ENCODE measurements around the gene FSIP1. TPM values are rescaled to one million over a fixed set of nuclear protein-coding genes. Genes with fewer than 3 reads are reported as not detected.

Gene FSIP1
- total and polyA plus RNA-seq, 11 donors: 0.28 to 3.7 (median 0.97) TPM; not detected in 1

DNA sequence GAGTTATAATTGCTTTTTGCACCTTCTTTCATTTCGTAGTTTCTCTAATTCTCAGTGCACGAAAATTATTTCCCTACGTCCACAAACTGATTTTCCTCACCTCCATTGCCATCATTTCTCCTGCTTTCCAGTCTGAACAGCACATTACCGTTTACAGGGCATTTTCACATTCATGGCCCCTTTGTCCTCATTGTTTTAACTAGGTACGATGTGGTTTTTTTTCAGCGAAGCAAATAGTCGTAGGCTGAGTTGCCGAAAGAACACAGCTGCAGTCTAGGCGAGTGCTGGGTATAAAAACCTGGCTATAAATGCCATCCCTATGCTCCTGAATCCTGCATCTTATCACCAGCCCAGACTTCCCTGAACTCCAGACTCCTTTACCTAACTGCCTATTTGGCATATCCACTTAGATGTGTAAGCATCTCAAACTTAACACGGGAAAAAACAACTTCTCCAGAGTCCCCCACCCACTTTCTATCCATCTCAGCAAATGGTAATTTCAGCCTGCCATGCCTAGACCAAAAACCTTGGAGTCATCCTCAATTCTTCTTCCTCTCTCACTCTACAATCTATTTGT is 691 bp upstream of the FSIP1 start:
- no peak for ATAC-seq
- 2 to 6% (median 5%) methylated on average over 10 of the region's 10 CpGs for WGBS, 4 donors
- Histone ChIP-seq H3K36me3 (no peaks in the 10 kb centered on the region), H3K27me3 (no peaks in the 10 kb centered on the region), H3K27ac (peak overlapping the region in 11 of 12 donors; percentile 62 to 86 (median 73)), H3K9me3 (no peaks in the 10 kb centered on the region), H3K4me1 (peaks cover 0 to 35% (median 17%) of the 10 kb centered on the region in 12 donors), H3K4me3 (peak overlapping the region; percentile 61 to 88 (median 72))
- no peak for TF ChIP-seq POLR2A (IDR thresholded peaks at IDR 0.05)
- TF ChIP-seq, protein P1, sequence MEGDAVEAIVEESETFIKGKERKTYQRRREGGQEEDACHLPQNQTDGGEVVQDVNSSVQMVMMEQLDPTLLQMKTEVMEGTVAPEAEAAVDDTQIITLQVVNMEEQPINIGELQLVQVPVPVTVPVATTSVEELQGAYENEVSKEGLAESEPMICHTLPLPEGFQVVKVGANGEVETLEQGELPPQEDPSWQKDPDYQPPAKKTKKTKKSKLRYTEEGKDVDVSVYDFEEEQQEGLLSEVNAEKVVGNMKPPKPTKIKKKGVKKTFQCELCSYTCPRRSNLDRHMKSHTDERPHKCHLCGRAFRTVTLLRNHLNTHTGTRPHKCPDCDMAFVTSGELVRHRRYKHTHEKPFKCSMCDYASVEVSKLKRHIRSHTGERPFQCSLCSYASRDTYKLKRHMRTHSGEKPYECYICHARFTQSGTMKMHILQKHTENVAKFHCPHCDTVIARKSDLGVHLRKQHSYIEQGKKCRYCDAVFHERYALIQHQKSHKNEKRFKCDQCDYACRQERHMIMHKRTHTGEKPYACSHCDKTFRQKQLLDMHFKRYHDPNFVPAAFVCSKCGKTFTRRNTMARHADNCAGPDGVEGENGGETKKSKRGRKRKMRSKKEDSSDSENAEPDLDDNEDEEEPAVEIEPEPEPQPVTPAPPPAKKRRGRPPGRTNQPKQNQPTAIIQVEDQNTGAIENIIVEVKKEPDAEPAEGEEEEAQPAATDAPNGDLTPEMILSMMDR (IDR thresholded peaks at IDR 0.05): no peak
- DNase-seq: no peak
- intact Hi-C loops (cut with DNase I): loop anchor here in 9 of 10 donors (5.0 to 10.0 kb wide), 10 partner anchors 139 to 491 kb away; partner anchors contain the start of genes BMF (in 3 of the 9), EIF2AK4 (in 3 of the 9), GPR176 (in 1 of the 9) and SRP14 (in 1 of the 9)

DNA sequence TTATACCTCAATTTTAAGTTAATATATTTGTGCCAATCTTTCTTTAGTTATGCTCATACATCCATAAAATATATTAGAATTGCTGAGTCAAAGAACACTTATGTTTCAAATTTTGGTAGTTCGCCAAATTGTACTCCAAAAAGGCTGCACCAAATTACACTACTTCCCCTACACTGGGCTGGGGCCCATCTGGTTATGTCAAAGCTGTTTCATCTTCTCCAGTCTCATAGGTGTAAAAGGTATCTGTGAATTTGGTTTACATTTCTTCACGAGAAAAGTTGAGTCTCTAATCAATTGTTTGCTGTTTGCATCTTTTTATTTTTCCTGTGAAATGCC is 706 bp downstream of the FSIP1 start:
- Histone ChIP-seq H3K36me3 (no peaks in the 10 kb centered on the region), H3K27ac (peak overlapping the region in 8 of 12 donors; percentile 69 to 86 (median 73))

DNA sequence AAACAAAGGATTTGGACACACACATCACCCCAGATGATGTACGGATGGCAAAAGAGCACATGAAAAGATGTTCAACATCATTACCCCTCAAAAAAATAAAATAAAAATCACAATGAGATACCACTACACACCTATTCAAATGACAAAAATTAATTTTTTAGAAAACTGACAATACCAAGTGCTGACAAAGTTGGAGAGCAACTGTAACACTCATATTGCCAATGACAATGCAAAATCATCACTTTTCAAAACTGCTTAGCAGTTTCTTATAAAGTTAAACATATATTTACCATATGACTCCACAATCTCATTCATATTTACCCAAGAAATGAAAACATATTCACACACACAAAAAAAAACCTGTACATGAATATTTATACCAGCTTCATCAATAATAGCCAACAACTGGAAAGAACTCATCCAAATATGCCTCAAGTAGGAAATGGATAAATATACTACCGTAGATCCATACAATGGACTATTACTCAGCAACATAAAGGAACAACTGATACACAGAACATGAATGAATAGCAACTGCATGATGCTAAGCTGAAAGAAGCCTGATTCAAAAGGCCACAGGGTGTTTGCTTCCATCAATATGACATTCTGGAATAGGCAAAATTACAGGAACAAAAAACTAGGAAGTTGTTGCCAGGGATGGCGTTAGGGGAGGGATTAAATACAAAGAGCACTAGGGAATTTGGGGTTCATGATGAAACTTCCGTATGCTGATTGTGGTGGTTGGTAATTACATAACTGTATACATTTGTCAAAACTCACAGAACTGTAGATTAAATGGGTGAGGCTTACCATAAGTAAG is 1.3 kb downstream of the FSIP1 start:
- Histone ChIP-seq H3K27me3 (no peaks in the 10 kb centered on the region), H3K4me3 (peak overlapping the region in 1 of 12 donors; percentile 70), H3K36me3 (no peaks in the 10 kb centered on the region), H3K27ac (peak overlapping the region in 3 of 12 donors; percentile 73 to 86 (median 85)), H3K9me3 (no peaks in the 10 kb centered on the region), H3K4me1 (peaks cover 0 to 28% (median 16%) of the 10 kb centered on the region in 12 donors)
- ATAC-seq (no peak), DNase-seq (no peak)
- intact Hi-C loops (cut with DNase I): loop anchor here in 9 of 10 donors (5.0 to 10.0 kb wide), 10 partner anchors 141 to 493 kb away; partner anchors contain the start of genes BMF (in 3 of the 9), EIF2AK4 (in 3 of the 9), GPR176 (in 1 of the 9) and SRP14 (in 1 of the 9)
- 87 to 95% (median 90%) methylated on average over 4 of the region's 4 CpGs for WGBS, 4 donors
- TF ChIP-seq, protein P1 (IDR thresholded peaks at IDR 0.05): no peak
- no peak for TF ChIP-seq POLR2A (IDR thresholded peaks at IDR 0.05)

More for the DNA sequence above, 706 bp downstream of the FSIP1 start:
- ATAC-seq: no peak
- H3K4me3 ChIP-seq: peak overlapping the region in 11 of 12 donors; percentile 61 to 88 (median 71)
- no peak for TF ChIP-seq POLR2A (IDR thresholded peaks at IDR 0.05)
- TF ChIP-seq, protein P1 (IDR thresholded peaks at IDR 0.05): no peak
- 62 to 73% (median 71%) methylated on average over 2 of the region's 2 CpGs for WGBS, 4 donors
- no peak for DNase-seq
- no peaks in the 10 kb centered on the region for H3K27me3 ChIP-seq
- intact Hi-C loops (cut with DNase I): loop anchor here in 9 of 10 donors (5.0 to 10.0 kb wide), 10 partner anchors 140 to 493 kb away; partner anchors contain the start of genes BMF (in 3 of the 9), EIF2AK4 (in 3 of the 9), GPR176 (in 1 of the 9) and SRP14 (in 1 of the 9)
- peaks cover 0 to 34% (median 17%) of the 10 kb centered on the region in 12 donors for H3K4me1 ChIP-seq
- H3K9me3 ChIP-seq: no peaks in the 10 kb centered on the region

DNA sequence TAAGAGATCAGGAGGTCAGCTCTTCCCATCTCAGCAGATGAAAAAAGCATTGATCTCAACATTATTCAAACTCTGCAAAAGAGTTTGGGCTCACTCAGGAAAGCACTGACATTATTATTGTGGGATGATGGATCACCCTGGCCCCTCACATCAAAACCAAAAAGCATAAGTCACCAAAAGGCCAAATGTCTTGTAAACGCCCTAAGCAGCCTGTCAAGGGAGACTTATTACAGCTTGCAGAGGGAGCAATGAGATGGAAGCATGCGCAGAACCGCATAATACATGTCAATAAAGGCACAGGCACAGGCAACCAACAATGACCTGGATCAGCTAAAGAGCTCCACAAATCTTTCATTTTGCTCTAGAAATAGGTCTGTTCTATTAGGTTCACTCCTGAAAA is 4.6 kb downstream of the FSIP1 start:
- no peak for TF ChIP-seq POLR2A (IDR thresholded peaks at IDR 0.05)
- TF ChIP-seq, protein P1 (IDR thresholded peaks at IDR 0.05): no peak
- Histone ChIP-seq H3K36me3 (no peaks in the 10 kb centered on the region), H3K4me1 (peaks cover 0 to 8% (median 1%) of the 10 kb centered on the region in 12 donors), H3K9me3 (no peaks in the 10 kb centered on the region), H3K4me3 (no peak overlapping the region), H3K27me3 (no peaks in the 10 kb centered on the region), H3K27ac (no peak overlapping the region)
- ATAC-seq: no peak
- 74 to 88% (median 82%) methylated on average over 3 of the region's 3 CpGs for WGBS, 4 donors
- DNase-seq: no peak
- intact Hi-C loops (cut with DNase I): no loop called here
